ENCODE results near the gene ATXN7L1.

DNA sequence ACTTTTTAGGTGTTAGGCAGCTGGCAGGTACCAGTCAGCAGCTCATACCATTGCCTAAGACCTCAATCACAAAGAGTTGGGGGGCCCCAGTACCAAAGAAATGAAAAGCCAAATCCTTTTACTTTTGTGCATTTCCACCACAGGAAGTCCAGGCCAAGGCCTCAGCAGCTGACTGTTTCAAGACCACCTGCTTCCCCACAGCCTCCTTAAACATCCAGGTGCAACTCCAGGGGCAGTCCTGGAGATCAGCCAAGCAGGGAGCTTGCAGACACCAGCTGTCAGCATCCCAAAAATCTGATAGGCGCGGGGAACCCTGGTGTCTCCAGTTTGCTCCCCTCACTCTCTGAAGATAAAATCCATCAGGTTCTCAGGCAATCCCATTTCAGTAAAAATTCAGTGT, 203.6 kb downstream of the ATXN7L1 start:
- TF ChIP-seq GATA2 (IDR thresholded peaks at IDR 0.05; ENCODE audit: low read depth, low read length) (no peak), GATA3 (IDR thresholded peaks at IDR 0.05; ENCODE audit: low read depth, low read length) (no peak)

Data from SH-SY5Y (cell line).